ENCODE results near the gene CNTN4.

The CNTN4 gene

DNA sequence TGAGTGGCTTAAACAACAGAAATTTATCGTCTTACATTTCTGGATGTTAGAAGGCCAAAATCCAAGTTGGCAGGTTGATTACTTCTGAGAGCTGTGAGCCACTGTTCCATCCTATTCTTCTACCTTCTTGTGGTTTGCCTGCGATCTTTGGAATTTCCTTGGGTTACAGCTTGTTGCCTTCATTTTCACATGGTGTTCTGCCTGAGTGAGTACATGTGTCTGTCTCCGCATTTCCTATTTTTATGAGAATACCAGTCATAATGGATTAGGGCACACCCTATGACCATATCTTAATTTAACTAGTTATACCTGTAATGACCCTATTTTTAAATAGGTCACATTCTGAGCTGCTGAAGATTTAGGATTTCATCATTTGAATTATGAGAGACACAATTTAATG lies 294.3 kb downstream of the CNTN4 start:
- DNase-seq (ENCODE audit: low read depth), result no peak

DNA sequence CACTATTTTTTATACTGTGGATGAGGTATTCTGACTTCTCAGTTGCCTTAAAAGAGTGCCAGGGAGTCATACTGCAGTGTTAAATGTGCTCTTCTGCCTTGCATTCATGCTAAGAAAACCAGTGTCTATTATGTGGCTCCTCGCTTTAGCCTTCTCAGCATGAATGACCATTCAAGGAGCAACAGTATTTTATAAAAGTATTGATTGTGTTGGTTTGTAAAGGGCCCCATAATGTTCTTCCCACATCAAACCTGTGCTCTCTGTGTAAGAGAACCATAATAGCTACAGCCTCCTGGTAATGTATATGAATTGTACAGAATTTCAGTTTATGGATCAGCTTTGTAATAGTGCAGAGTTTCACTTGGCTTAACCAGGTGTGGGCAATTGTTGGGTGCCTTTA lies 316.4 kb downstream of the CNTN4 start:
- DNase-seq (ENCODE audit: low read depth), result no peak

DNA sequence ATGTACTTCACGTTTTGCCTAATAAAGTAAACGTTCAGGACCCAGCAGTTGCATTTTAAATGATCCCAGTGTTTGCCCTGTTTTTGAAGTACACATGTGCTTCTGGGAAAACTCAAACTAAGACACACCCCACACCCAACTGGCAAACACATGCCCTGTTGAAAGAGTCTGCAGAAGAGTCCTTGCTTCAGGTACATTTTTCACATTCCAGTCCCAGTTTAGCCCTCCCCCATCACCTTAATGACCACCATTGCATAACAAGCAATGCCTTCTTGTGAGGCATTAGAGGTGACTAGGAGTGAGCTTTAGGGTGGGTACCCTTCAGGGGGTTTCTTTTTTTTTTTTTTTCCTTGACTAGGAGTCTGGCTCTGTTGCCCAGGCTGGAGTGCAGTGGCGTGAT lies 322.3 kb downstream of the CNTN4 start:
- DNase-seq (ENCODE audit: low read depth), result no peak

DNA sequence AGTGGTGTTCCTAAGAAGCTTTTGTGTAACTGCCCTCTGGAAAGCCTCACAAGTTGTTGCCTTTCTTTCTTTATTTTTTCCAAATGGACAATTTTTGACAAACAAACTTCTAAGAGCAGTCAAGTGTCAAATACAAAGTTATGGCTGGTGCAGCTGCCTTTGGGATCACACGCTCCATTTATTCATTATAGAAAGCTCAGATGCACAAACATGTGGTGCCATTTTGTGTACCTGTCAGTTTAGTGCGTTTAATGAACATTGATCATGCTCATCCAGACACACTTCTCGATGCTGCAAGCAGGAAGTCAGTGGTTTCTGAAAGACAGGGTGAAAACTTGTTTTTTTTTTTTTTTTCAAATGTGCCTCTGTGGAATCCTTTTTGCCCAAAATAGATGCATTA lies 324.5 kb downstream of the CNTN4 start:
- DNase-seq (ENCODE audit: low read depth), result no peak

DNA sequence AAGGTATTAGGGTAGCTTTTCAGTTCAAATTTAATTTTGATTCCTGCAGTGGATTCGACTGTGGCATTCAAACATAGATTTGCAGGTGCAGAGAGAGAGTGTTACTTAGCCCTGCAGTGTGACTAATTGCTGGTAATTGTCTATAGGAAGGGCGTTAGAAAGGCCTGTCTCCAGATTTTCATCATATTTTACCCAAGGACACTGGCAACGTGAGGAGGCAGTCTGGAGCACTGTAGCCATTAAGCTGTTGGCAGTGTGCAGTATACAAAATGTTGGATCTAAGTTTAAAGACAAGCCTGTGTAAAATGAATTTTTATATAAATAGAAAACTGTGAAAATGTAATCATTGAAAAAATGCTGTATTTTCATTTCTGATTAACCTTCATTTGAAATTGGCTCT lies 342.9 kb downstream of the CNTN4 start:
- DNase-seq (ENCODE audit: low read depth), result no peak

DNA sequence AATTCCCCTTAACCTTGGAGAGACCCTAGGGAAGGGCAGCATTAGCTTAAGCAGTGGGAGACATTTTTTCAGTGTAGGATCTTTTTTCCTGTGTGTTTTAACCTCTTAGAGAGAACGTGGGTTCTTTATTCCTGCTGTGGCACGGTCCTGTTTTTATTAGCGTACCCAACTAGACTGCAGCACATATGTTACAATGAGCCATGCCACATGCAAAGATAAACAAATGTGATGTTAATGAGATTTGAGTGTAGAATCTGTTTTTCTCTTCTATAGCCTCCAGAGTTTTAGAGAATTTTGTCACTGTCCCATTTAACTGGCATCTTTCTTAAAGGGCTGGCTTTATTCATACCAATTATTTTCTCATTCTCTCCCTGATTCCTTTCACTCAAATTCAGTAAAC lies 347.5 kb downstream of the CNTN4 start:
- no peak for DNase-seq (ENCODE audit: low read depth)

DNA sequence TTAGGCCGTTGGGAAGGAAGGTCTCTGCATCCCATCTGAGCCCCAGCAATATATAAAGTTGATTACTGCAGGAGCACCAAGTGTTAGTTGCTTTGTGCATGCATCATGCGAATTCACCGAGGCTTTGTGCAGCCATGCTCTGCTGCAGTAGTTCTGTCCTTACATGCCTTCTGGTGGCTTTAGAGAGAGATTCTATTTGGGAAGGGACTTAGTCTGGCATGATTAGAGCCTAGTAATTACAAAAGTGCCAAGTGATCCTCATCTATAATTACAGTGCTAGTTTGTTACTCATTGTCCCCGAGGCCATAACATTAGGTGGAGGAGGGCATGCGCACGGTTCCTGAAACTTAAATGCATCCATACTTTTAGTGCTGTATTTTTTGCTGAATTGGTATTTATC lies 353.6 kb downstream of the CNTN4 start:
- no peak for DNase-seq (ENCODE audit: low read depth)

DNA sequence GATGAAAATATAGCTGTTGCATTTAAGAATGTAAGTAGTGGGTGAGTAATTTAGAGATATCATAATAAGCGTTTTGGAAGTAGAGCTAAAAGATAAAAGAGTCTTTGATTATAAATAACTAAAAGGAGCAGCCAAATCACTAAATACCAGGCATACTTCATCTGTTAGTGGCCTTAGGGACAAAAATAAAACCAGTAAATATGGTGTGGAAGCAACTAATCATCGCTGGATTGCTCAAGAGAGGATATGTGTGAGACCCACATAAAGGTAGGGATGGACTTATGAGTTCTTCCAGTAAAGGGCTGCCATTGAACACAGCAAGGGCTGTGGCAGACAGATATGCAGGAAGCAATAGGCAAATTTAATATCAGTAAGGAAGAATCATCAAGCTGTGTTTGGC lies 356.2 kb downstream of the CNTN4 start:
- DNase-seq (ENCODE audit: low read depth), result no peak

DNA sequence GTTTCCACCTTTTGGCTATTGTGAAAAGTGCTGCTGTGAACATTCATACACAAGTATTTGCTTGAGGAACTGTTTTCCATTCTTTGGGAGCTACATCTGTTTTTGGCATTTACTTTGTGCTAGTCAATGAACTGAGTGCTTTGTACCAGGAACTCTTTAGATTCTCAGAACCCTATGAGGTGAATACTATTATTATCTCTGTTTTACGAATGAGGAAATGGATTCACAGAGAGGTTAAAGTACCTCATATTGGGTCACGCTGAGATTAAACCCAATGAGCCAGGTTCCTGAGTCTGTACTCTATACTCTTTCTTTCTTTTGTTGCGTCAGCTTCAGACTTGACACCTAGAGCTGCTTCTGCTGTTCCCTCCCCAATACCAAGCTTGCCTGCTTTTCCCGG lies 358.1 kb downstream of the CNTN4 start:
- no peak for DNase-seq (ENCODE audit: low read depth)

DNA sequence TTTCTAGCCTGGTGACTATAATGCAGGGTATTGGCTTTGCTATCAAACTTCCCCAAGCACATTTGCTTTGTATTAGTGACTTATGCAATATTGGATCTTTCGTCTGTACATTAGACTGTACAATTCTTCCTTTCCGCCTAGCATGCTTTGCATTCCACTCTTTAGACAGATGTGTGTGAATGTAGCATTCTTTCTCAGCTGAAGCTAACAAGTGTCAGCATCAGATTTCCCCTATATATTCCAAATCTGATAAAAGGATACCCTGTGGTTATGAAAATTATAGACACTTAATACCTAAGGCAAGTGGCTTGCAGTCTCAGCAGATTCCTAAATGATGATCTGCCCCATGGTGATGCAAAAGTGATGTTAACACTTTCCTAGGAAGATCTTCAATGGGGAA lies 360.1 kb downstream of the CNTN4 start:
- DNase-seq (ENCODE audit: low read depth), result no peak

DNA sequence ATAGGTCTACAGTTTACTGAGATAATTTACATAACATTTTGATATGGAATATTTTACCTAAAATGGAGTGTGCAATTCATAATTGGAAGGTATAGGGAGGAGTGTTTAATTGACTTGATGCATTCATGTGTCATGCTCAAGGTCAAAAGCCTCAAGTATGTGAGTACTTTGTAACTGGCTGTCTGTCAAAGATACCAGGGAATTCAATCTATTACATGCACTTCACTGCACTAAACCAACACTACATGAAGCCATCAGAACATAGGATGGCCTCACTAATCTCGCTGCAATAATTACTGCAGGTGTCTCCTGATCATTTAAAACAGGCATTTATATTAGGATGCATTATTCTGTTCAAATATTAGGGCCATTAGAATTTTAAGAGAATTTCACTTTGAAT lies 367.2 kb downstream of the CNTN4 start:
- DNase-seq (ENCODE audit: low read depth), result no peak

DNA sequence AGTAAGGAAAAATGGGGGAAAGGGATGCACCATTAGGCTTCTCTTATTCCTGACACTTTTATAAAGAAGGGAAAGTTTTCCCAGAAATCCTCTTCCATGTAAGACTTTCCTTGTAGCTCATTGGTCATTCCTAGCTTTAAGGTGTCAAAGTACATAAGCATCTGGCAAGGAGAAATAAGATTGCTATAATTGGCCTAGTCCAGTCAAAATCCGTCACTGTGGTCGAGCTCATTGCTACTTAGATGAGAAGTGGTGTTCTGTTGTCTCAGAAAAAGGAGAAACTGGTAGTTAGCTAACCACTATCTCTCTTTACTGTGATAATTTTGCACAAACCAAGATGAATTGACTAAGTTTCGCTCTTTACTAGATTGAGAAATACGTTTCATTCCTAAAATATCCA lies 370.1 kb downstream of the CNTN4 start:
- no peak for DNase-seq (ENCODE audit: low read depth)

DNA sequence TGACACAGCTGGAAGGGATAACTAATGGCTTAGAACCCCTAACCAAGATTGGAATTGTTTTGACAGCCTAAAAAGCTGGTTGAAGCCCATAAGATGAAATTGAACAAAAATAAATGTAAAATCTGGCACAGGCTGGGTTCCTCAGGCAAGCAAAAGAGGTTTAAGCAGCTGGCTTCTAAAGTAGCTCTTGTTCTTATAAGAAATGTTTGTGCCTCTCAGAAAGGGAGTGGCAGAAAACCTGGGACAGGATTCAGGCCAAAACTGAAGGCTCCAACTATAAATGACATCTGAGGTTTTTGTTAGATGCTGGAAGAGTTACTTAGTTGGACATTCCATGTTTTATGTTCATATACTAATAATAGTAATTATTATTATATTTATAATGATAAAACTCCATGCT lies 378.3 kb downstream of the CNTN4 start:
- DNase-seq (ENCODE audit: low read depth), result no peak

DNA sequence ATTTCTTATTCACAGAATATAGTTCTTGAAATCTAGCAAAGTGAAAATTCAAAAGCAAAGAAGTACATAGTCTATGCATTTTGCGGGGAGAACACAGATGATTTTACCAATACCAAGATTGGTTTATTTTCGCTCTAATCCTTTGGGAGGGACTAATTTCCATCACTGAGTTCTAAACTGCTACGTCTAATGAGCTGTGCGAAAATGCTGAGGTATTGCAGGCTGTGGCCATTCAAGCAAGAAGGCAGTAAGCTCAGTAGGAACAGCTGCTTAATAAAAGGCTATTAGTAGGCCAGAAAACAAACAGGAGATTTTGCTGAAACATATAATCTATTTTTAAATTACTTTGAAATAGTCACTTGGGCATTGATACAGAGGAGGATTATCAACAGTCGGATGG lies 379.0 kb downstream of the CNTN4 start:
- no peak for DNase-seq (ENCODE audit: low read depth)

DNA sequence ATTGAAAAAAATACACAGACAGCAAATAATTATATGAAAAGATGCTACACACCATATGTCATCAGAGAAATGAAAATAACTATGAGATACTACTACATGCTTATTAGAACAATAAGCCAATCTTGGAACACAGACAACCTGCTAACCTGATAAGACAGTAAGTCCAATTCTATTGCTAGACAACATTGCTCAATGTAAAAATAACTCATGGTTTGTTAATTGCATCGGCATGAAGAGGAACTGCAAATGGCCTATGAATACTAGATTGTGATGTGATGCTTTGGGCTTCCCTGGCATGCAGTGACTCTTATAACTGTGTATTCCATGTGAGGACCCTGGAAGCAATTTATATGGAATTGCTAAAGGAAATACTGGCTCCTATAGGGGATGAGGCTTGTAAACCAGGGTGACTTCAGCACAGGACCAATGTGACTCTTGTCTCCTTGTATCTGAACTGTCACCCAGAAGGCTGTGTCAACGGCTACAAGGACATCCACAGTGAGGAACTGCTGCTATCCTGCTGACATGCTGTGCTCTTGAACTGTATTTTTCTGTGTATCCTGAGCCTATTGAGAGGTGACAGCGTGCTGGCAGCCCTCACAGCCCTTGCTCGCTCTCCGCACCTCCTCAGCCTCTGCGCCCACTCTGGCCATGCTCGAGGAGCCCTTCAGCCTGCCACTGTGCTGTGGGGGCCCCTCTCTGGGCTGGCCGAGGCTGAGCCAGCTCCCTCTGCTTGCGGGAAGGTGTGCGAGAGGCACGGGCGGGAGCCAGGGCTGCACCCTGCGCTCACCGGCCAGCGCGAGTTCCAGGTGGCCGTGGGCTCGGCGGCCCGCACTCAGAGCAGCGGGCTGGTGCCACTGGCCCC lies 385.7 kb downstream of the CNTN4 start:
- DNase-seq (ENCODE audit: low read depth), result no peak

DNA sequence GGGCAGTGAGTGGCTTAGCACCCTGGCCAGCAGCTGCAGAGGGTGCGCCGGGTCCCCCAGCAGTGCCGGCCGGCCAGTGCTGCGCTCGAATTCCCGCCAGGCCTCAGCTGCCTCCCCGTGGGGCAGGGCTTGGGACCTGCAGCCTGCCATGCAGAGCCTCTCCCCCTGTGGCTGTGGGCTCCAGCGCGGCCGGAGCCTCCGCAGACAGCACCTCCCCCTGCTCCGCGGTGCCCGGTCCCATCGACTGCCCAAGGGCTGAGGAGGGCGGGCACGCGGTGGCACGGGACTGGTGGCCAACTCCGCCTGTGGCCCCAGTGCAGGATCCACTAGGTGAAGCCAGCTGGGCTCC lies 386.3 kb downstream of the CNTN4 start:
- no peak for DNase-seq (ENCODE audit: low read depth)

DNA sequence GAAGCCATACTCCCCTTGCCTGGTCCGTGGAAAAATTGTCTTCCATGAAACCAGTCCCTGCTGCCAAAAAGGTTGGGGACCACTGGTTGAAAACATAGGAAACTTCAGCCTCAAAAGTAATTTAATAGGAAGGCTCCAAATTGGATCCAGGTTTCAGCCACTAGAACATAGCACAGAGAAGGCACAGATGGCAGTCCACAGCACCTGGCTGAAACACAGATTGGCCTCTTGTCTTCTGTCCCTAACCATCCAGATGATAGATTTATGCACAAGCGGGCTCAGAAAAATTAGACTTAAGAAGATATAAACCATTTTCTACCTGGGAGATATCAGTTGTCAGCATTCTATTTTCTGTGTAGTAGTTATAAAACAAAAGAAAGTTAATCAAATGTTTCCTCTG lies 397.1 kb downstream of the CNTN4 start:
- no peak for DNase-seq (ENCODE audit: low read depth)

DNA sequence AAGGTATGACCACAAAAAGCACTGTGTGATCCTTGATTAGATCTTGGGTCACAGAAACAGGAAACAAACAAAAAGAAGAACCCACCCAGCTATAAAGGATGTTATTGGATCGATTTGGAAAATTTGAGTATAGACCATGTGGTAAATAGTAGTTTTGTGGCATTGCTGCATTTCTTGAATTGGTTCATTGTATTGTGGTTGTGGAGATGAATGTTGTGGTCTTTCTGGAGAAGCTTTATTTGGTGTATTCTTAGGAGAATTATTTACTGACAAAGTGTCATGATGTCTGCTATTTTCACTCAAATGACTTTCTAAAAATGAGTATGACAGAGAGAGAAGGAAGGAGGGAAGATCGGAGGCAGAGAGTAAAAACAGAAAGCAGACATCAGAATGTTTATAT lies 406.2 kb downstream of the CNTN4 start:
- DNase-seq (ENCODE audit: low read depth), result no peak

DNA sequence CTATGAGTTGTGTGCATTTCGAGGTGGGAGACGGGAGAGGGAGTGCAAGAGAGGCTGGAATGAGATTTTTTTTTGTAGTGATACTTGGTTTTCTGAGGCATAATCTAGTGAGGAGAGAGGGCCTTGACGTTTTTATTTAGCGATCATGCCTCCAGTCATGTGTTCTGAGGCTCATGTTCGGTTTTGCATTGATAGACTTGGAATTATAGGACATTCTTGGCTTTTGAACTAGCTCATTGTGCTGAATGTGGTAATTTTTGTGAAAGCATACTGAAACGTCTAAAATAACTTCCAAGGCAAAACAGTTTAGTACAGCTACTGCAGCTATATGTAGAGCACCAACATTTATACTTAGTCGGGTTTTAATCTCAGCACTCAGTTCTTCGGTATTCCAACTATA lies 408.1 kb downstream of the CNTN4 start:
- no peak for DNase-seq (ENCODE audit: low read depth)

DNA sequence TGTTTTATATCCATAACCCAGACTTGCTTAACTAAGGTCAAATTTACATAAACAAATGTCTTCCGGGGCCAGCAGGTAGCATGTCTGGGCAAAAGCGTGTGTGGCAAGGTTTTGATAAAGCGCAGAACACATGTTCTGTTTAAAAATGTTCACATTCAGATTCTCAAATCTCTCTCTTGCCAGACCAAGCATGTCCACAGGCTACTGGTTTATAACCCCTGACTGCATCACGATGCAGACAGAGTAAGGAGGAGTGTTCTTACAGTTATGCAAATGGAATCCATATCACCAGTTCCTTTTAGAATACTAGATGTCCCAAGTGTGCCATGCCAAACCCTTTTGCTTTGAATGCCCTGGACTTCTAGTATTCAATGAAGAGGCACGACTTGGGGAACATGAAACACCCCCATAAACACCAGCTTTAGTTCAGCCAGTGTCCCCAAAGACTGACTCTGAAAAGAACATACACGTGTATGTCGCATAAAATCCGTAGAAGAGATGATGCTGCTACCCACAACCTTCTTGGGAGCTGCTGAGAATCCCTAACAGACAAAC lies 412.0 kb downstream of the CNTN4 start:
- no peak for DNase-seq (ENCODE audit: low read depth)

DNA sequence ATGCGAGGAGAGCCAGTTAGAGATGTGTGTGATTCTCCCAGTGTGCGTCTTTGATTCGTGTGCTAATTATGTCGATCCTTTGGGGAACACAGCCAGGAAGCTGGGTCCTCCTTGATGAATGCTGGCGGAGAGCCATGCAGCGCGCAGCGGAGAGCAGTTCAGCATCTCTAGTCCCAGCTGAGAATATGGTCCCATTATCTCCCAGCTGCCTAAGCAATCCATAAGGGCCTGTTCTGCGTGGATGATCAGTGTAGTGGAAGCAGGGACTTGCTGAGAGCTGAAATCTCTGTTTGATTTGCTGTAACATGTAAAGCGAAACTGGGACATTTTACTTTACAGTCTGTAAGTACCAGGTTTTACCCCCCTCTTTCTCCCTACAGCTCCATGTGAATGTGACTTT lies 412.7 kb downstream of the CNTN4 start:
- DNase-seq (ENCODE audit: low read depth), result no peak

DNA sequence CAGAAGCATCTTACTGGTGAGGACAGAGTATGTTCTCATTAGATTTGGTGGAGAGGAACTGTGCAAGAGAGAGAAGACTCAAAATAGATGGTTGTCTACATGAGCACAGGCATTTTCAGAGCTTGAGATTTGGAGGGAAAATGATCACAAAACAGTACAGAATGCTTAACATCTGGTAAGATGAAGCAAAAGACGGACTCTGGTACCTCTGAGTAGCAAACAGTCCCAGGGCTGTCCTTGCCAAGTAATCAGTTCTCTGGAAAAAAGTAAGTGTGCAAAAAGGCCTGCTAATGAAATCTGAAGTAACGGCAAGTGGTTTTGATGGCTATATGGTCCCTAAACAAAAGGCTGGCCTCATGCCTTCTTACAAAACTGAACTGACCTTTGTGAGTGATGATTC lies 414.2 kb downstream of the CNTN4 start:
- DNase-seq (ENCODE audit: low read depth), result no peak

DNA sequence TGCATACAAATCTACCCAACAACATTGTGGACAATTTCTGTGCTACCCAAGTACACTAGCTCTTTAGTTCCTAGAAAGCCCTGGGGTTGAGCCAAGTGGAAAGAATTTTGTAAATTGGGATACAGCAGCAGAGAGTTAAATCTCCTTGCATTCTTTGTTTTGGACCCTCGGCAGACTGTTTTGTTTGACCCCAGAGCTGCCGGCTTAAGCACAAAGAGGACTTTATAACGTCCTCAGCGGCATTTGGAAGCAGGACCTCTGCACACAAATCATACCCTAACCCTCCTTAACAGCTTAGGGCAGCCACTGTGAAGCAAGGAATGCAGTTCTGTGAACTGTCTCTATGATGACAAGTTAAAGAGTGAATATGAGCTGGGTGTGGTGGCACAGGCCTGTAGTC lies 415.3 kb downstream of the CNTN4 start:
- DNase-seq (ENCODE audit: low read depth), result no peak

DNA sequence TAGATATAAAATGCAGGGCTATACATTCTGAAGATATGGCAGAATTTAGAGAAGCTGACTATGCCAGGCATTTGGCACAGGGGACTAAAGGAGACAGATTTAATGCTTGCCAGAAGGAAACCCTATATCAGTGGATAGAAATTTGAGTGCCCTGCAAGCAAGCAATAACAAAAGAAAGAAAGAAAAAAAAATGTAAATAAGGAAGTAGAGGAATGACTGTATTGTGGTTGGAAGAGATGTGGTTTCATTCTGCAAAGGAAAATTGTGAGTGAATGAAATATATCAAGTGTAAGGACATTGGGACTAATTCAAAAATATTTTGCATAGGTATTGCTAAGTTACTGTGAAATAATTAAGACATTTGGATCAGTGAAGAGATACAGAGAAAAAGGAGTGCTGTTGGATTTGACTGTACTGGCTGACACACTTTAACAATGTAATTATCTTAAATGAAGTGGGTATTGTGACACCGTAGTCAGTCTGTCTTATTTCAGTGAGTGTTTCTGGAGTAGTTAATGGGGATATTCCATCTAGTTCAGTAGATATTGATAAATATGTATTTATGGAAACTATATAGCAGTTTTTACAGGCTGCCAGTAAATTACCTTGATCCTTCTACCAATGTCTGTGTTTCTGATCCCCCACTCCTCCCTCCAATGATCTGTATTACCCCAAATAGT lies 418.2 kb downstream of the CNTN4 start:
- DNase-seq (ENCODE audit: low read depth), result no peak
